Left ventricle myocardium inferior (tissue), 1 donor: Measurements from ENCODE around the gene NHS. TPM values are rescaled to one million over a fixed set of nuclear protein-coding genes. Genes with fewer than 3 reads are reported as not detected.

ENCODE experiments used
- DNase-seq: peaks from one replicate; pipeline ENCODE4 v3.0.0-alpha.2; 2020
- H3K27ac ChIP-seq: fragments of 200-600 bp; replicated peaks from 2 replicates; pipeline ENCODE4 v1.8.0; 2021
- H3K27me3 ChIP-seq: fragments of 200-600 bp; 2 replicates; pipeline ENCODE4 v1.8.0; 2021; ENCODE audit warnings: low read depth
- H3K36me3 ChIP-seq: fragments of 200-600 bp; 2 replicates; pipeline ENCODE4 v1.8.0; 2021
- H3K4me1 ChIP-seq: fragments of 200-600 bp; 2 replicates; pipeline ENCODE4 v1.8.0; 2021
- H3K4me3 ChIP-seq: fragments of 200-600 bp; 2 replicates; pipeline ENCODE4 v1.8.0; 2021; ENCODE audit warnings: mild to moderate bottlenecking, moderate library complexity
- H3K9me3 ChIP-seq: fragments of 200-600 bp; replicated peaks from 2 replicates; pipeline ENCODE4 v1.8.0; 2021
- intact Hi-C: fragments of 100-400 bp; cut with micrococcal nuclease; formaldehyde crosslinking; loops from one replicate; pipeline ENCODE4 v1.11.0; 2022
- total RNA-seq: library from RNA; stranded (reverse); fragmentation: NEBNext Ultra II Directional; extraction: Animal tissue kit (Norgen Biotek cat#: 25700); gene quantifications from one replicate; pipeline ENCODE4 v1.2.1, GENCODE V29; 2021
- TF ChIP-seq, protein P1 (sequence below): fragments of 200-600 bp; IDR thresholded peaks from 2 replicates; pipeline ENCODE4 v1.8.0; 2021; ENCODE audit warnings: antibody characterized with exemption, mild to moderate bottlenecking, borderline replicate concordance
- donor health status: DM: no; HTN: yes; CAD: no; lungs with severe emphysema.

Gene NHS
- total RNA-seq, 1 donor from 2014 or later = 1.0 TPM

DNA sequence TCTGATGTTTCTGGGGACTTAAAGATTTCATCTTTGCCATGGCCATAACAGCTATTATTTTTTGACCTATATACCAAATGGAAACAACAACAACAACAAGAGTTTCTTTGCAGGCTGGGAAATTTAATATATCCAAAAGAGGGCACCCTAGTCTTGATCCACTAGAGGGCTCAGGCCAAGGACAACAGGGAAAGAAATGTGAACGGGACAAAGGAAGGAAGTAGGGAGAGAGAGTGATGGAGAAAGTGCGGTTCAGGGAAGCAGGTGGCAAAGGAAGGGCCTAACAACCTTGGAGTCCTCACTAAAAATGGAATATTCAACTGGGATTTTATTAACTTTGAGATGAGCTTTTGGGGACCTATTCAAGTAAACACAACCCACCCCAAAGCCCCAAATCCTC is 294.5 kb downstream of the NHS start:
- Histone ChIP-seq H3K27ac (no peak overlapping the region), H3K9me3 (no peaks in the 10 kb centered on the region), H3K4me1 (no peaks in the 10 kb centered on the region), H3K27me3 (no peaks in the 10 kb centered on the region), H3K36me3 (no peaks in the 10 kb centered on the region), H3K4me3 (no peak overlapping the region)
- TF ChIP-seq, protein P1, sequence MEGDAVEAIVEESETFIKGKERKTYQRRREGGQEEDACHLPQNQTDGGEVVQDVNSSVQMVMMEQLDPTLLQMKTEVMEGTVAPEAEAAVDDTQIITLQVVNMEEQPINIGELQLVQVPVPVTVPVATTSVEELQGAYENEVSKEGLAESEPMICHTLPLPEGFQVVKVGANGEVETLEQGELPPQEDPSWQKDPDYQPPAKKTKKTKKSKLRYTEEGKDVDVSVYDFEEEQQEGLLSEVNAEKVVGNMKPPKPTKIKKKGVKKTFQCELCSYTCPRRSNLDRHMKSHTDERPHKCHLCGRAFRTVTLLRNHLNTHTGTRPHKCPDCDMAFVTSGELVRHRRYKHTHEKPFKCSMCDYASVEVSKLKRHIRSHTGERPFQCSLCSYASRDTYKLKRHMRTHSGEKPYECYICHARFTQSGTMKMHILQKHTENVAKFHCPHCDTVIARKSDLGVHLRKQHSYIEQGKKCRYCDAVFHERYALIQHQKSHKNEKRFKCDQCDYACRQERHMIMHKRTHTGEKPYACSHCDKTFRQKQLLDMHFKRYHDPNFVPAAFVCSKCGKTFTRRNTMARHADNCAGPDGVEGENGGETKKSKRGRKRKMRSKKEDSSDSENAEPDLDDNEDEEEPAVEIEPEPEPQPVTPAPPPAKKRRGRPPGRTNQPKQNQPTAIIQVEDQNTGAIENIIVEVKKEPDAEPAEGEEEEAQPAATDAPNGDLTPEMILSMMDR = no peak
- DNase-seq = no peak
- intact Hi-C loops = no loop called here

DNA sequence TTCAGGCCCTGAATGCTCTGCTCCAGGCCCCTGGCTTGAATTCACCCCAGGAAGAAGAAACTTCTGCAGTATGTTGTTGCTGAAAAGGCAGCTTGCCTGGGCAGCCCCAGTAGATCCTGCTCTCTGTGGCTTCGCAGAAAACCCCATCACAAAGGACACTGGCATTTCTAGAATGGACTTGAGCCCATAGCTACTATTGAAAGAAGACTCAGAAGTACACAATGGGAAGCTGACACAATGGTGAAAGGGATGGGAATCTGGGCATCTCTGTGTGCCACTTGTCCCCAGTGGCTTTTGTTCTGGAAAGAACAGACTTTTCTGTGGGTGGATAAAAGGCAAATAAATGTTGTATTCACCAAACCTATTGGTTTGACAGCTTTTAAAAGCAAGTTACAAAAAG is 294.9 kb downstream of the NHS start:
- no peak overlapping the region for H3K27ac ChIP-seq
- H3K4me1 ChIP-seq = no peaks in the 10 kb centered on the region
- no peaks in the 10 kb centered on the region for H3K9me3 ChIP-seq
- no peaks in the 10 kb centered on the region for H3K27me3 ChIP-seq
- DNase-seq = no peak
- intact Hi-C loops = no loop called here
- no peaks in the 10 kb centered on the region for H3K36me3 ChIP-seq
- H3K4me3 ChIP-seq = no peak overlapping the region
- TF ChIP-seq, protein P1 = no peak

DNA sequence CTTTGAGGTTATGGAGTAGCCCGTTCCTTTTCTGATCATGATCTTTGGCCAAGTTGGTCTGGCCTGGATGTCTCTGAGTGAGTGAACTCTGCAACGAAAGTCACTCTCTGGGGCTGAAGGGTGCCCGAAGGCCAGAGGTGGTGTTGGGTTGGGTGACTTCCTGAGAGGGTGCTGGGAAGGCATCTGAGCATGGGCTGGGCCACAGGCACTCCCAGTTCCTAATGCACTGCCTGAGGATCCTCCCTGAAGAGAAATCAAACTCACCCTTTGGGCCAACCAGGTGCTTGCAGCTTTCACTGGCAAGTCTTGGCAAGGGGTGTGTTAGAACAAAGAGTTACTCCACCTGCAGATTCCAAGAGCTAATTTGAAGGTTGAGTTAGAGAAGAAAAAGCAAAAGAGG is 295.9 kb downstream of the NHS start:
- DNase-seq = no peak
- H3K27me3 ChIP-seq = no peaks in the 10 kb centered on the region
- H3K4me1 ChIP-seq = no peaks in the 10 kb centered on the region
- no peak overlapping the region for H3K4me3 ChIP-seq
- intact Hi-C loops = no loop called here
- H3K36me3 ChIP-seq = no peaks in the 10 kb centered on the region
- H3K9me3 ChIP-seq = no peaks in the 10 kb centered on the region
- no peak overlapping the region for H3K27ac ChIP-seq
- TF ChIP-seq, protein P1 = no peak

DNA sequence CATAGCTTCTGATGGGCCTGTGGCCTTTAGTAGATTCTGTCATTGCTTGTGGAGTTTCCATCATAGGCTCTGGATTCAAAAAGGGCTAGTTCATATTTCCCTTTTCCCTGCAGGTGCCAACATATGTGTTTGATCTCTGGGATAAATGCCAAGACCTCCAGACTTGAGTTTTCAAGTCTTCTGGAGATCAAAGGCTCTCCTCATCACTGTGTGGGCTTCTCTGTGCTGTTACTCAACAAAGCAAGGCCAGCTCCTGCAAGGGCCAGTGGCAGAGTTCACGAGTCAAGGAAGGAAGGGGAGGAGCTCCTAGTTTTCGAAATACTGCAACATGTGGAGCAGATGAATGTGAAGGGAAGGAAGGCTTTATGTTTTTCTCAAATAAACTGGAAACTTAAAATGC is 299.6 kb downstream of the NHS start:
- TF ChIP-seq, protein P1 = no peak
- Histone ChIP-seq H3K4me3 (no peak overlapping the region), H3K27ac (no peak overlapping the region), H3K36me3 (no peaks in the 10 kb centered on the region), H3K9me3 (no peaks in the 10 kb centered on the region), H3K4me1 (no peaks in the 10 kb centered on the region), H3K27me3 (no peaks in the 10 kb centered on the region)
- no peak for DNase-seq
- intact Hi-C loops = no loop called here

DNA sequence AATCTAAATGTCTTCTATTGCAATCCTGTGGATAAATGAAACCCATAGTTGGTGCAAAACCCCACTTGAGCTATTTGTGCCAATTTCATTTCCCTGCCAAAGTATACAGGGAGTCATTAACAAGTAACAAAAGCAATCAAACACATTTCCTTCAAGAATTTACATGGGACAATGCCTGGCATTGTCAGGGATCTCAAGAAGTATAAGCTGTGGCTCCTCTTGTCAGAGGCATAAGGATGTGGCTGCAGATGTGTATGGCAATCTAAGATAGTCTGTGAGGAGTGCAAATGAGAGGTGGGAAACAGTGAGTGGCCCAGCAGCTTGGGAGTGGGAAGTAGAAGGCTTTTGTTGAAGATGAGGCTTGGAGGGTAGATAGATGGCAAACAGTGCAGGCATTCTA is 304.3 kb downstream of the NHS start:
- no peaks in the 10 kb centered on the region for H3K9me3 ChIP-seq
- intact Hi-C loops = no loop called here
- no peak overlapping the region for H3K27ac ChIP-seq
- TF ChIP-seq, protein P1 = no peak
- no peaks in the 10 kb centered on the region for H3K27me3 ChIP-seq
- H3K4me1 ChIP-seq = no peaks in the 10 kb centered on the region
- no peak overlapping the region for H3K4me3 ChIP-seq
- no peak for DNase-seq
- no peaks in the 10 kb centered on the region for H3K36me3 ChIP-seq

DNA sequence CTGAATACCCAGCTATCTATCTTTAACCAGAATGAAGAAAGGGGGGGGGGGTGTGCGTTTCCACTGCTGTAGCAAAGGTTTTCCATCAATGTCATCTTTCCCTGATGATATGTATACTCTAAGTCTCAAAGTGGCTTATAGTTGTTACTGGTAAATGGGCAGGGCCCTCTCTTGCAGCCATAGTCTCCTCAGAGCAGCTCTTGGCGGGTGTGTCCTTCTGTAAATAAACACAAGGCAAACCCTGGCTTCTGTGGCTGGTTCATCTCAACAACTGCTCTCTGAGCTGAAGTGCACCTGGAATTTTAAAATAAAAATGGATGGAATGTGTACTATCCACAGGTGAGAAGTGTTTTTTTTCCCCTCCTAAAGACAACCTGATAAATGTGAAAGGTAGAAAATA is 304.8 kb downstream of the NHS start:
- intact Hi-C loops = no loop called here
- Histone ChIP-seq H3K4me3 (no peak overlapping the region), H3K36me3 (no peaks in the 10 kb centered on the region), H3K27me3 (no peaks in the 10 kb centered on the region), H3K4me1 (no peaks in the 10 kb centered on the region), H3K27ac (no peak overlapping the region), H3K9me3 (no peaks in the 10 kb centered on the region)
- TF ChIP-seq, protein P1 = no peak
- no peak for DNase-seq
